K562 (cell line): ENCODE data around the gene SOS1. TPM values are rescaled to one million over a fixed set of nuclear protein-coding genes. Genes with fewer than 3 reads are reported as not detected.

Experiments
- BMI1 ChIP-seq: fragments of 150-350 bp; IDR thresholded peaks from 2 replicates; pipeline ENCODE4 v1.6.1; 2014; ENCODE audit warnings: low read length
- NCOA2 ChIP-seq, 2 experiments: fragments of 450-650 bp; IDR thresholded peaks; 2 replicates each; pipeline ENCODE4 v1.6.1; 2018; ENCODE audit warnings: mild to moderate bottlenecking in 2 of 2, moderate library complexity in 1 of 2; ENCODE audit not compliant: partially characterized antibody in 2 of 2
- NFE2 ChIP-seq: IDR thresholded peaks from 2 replicates; pipeline ENCODE4 v1.6.1; 2014; ENCODE audit warnings: antibody characterized with exemption, low read depth
- NR4A1 ChIP-seq, 2 experiments: fragments of 250-450 bp in 1 of 2; fragments of 450-650 bp in 1 of 2; sonication (Bioruptor Pico) in 1 of 2; IDR thresholded peaks; 2 replicates each; pipeline versions ENCODE4 v1.4.0 to v1.6.1; 2016 to 2020; ENCODE audit warnings: mild to moderate bottlenecking in 2 of 2, missing compliant biosample characterization in 1 of 2, missing genetic modification characterization in 1 of 2, moderate library complexity in 1 of 2
- YBX1 ChIP-seq: fragments of 450-650 bp; IDR thresholded peaks from 2 replicates; pipeline ENCODE4 v1.7.1; 2016; ENCODE audit warnings: mild to moderate bottlenecking
- polyA plus RNA-seq, 8 experiments: library from polyadenylated mRNA; depleted of rRNA in 4 of 8; stranded (reverse) in 5 of 8; unstranded in 3 of 8; fragments of >200 nt; fragmentation: Nextera tagmentation in 2 of 8; fragmentation: Illumina TruSeq in 1 of 8; extraction: Ambion mirVana in 2 of 8; extraction: Trizol in 1 of 8; gene quantifications; 2 replicates each; pipeline versions ENCODE4 v1.2.1 to v1.2.3, GENCODE V29; 2011 to 2014; ENCODE audit warnings: inconsistent platforms in 1 of 8, missing spikeins in 1 of 8
- total RNA-seq, 7 experiments: library from RNA; depleted of rRNA in 6 of 7; stranded (reverse); fragments of >200 nt in 6 of 7; fragmentation: Illumina TruSeq in 2 of 7; extraction: Trizol in 2 of 7; gene quantifications; 2 replicates each; pipeline versions ENCODE4 v1.2.1 to v1.2.3, GENCODE V29; 2011 to 2021; ENCODE audit warnings: low replicate concordance in 1 of 7
- TF ChIP-seq, protein P1 (sequence below): fragments of 450-650 bp; IDR thresholded peaks from 2 replicates; pipeline ENCODE4 v1.6.1; 2014; ENCODE audit warnings: low read depth, mild to moderate bottlenecking, moderate library complexity, borderline replicate concordance
- TF ChIP-seq, protein P2 (sequence below): sonication (generic); formaldehyde crosslinking; IDR thresholded peaks from 2 replicates; pipeline ENCODE4 v1.8.1; 2023; ENCODE audit warnings: mild to moderate bottlenecking, missing genetic modification reagents, moderate library complexity
- TF ChIP-seq, protein P3 (sequence below): fragments of 250-450 bp; sonication (Bioruptor Pico); IDR thresholded peaks from 2 replicates; pipeline ENCODE4 v1.8.0; 2021; ENCODE audit warnings: borderline replicate concordance, mild to moderate bottlenecking, moderate library complexity; ENCODE audit not compliant: poor library complexity, severe bottlenecking
- TF ChIP-seq, protein P4 (sequence below), 2 experiments: fragments of 450-650 bp in 1 of 2; IDR thresholded peaks; 2 replicates each; pipeline ENCODE4 v1.6.1; 2011 to 2017; ENCODE audit warnings: low read depth in 2 of 2, antibody characterized with exemption in 1 of 2, borderline replicate concordance in 1 of 2, low read length in 1 of 2, mild to moderate bottlenecking in 1 of 2, mixed read lengths in 1 of 2; ENCODE audit not compliant: control insufficient read depth in 1 of 2
- TF ChIP-seq, protein P5 (sequence below): fragments of 450-650 bp; IDR thresholded peaks from 2 replicates; pipeline ENCODE4 v1.6.1; 2016; ENCODE audit warnings: low read depth

Gene SOS1
- total and polyA plus RNA-seq, 9 of the 15 experiments (the other 6 are each of a cell fraction or from before 2014, with no cell fraction given), result 2.5 to 27.1 (median 16.3) TPM

DNA sequence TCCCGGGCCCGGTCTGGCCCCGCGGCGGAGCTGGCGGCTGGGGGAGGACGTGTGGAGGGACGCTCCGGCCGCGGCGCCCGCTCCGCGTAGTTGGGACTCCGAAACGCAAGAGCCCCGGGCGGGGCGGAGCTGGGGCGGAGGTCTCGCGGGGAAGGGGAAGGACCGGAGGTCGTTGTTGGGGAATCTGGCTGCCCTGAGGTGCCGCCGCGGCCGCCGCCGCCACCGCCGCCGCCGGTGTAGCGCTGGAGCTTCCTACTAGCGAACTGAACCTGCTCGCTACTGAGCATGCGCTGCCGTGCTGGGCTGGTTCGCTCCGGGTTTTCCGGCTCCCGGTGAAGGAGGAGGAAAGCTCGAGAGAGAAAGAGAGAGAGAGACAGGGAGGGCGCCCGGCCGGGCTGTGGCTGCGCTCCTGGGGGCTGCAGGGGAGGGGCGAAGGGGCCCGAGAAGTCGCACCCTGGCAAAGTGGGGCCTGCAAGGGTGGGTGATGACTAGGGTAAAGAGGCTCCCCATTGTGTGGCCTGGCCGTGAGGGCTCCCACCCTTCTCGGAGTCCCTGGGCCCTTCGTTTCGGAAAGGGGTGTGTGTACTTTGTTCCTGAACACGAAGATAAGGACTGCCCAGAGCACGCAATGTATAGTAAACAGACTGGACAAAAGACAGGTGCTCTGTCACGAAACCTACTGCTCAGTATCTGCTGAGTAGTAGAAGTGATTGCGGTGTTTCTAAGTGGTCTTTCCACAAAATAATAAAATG lies at the start of gene SOS1 (continued):
- TF ChIP-seq, protein P1, sequence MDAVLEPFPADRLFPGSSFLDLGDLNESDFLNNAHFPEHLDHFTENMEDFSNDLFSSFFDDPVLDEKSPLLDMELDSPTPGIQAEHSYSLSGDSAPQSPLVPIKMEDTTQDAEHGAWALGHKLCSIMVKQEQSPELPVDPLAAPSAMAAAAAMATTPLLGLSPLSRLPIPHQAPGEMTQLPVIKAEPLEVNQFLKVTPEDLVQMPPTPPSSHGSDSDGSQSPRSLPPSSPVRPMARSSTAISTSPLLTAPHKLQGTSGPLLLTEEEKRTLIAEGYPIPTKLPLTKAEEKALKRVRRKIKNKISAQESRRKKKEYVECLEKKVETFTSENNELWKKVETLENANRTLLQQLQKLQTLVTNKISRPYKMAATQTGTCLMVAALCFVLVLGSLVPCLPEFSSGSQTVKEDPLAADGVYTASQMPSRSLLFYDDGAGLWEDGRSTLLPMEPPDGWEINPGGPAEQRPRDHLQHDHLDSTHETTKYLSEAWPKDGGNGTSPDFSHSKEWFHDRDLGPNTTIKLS, result no peak
- no peak for TF ChIP-seq NR4A1 (CRISPR knock-in tag; IDR thresholded peaks at IDR 0.05)
- peak; percentile 48; the same call in 1 of the 2 replicates for TF ChIP-seq NR4A1 (tag; IDR thresholded peaks at IDR 0.05)
- no peak for TF ChIP-seq NCOA2 (IDR thresholded peaks at IDR 0.05; ENCODE audit: partially characterized antibody in 2 of 2)
- TF ChIP-seq, protein P2, sequence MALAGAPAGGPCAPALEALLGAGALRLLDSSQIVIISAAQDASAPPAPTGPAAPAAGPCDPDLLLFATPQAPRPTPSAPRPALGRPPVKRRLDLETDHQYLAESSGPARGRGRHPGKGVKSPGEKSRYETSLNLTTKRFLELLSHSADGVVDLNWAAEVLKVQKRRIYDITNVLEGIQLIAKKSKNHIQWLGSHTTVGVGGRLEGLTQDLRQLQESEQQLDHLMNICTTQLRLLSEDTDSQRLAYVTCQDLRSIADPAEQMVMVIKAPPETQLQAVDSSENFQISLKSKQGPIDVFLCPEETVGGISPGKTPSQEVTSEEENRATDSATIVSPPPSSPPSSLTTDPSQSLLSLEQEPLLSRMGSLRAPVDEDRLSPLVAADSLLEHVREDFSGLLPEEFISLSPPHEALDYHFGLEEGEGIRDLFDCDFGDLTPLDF (CRISPR knock-in tag), result no peak
- TF ChIP-seq, protein P3, sequence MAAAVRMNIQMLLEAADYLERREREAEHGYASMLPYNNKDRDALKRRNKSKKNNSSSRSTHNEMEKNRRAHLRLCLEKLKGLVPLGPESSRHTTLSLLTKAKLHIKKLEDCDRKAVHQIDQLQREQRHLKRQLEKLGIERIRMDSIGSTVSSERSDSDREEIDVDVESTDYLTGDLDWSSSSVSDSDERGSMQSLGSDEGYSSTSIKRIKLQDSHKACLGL, result no peak
- TF ChIP-seq BMI1, result no peak
- TF ChIP-seq, protein P4, sequence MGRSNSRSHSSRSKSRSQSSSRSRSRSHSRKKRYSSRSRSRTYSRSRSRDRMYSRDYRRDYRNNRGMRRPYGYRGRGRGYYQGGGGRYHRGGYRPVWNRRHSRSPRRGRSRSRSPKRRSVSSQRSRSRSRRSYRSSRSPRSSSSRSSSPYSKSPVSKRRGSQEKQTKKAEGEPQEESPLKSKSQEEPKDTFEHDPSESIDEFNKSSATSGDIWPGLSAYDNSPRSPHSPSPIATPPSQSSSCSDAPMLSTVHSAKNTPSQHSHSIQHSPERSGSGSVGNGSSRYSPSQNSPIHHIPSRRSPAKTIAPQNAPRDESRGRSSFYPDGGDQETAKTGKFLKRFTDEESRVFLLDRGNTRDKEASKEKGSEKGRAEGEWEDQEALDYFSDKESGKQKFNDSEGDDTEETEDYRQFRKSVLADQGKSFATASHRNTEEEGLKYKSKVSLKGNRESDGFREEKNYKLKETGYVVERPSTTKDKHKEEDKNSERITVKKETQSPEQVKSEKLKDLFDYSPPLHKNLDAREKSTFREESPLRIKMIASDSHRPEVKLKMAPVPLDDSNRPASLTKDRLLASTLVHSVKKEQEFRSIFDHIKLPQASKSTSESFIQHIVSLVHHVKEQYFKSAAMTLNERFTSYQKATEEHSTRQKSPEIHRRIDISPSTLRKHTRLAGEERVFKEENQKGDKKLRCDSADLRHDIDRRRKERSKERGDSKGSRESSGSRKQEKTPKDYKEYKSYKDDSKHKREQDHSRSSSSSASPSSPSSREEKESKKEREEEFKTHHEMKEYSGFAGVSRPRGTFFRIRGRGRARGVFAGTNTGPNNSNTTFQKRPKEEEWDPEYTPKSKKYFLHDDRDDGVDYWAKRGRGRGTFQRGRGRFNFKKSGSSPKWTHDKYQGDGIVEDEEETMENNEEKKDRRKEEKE (IDR thresholded peaks at IDR 0.05; ENCODE audit: borderline replicate concordance in 1 of 2, control insufficient read depth in 1 of 2, low read depth in 2 of 2, low read length in 1 of 2), result no peak
- TF ChIP-seq YBX1, result no peak
- TF ChIP-seq, protein P5, sequence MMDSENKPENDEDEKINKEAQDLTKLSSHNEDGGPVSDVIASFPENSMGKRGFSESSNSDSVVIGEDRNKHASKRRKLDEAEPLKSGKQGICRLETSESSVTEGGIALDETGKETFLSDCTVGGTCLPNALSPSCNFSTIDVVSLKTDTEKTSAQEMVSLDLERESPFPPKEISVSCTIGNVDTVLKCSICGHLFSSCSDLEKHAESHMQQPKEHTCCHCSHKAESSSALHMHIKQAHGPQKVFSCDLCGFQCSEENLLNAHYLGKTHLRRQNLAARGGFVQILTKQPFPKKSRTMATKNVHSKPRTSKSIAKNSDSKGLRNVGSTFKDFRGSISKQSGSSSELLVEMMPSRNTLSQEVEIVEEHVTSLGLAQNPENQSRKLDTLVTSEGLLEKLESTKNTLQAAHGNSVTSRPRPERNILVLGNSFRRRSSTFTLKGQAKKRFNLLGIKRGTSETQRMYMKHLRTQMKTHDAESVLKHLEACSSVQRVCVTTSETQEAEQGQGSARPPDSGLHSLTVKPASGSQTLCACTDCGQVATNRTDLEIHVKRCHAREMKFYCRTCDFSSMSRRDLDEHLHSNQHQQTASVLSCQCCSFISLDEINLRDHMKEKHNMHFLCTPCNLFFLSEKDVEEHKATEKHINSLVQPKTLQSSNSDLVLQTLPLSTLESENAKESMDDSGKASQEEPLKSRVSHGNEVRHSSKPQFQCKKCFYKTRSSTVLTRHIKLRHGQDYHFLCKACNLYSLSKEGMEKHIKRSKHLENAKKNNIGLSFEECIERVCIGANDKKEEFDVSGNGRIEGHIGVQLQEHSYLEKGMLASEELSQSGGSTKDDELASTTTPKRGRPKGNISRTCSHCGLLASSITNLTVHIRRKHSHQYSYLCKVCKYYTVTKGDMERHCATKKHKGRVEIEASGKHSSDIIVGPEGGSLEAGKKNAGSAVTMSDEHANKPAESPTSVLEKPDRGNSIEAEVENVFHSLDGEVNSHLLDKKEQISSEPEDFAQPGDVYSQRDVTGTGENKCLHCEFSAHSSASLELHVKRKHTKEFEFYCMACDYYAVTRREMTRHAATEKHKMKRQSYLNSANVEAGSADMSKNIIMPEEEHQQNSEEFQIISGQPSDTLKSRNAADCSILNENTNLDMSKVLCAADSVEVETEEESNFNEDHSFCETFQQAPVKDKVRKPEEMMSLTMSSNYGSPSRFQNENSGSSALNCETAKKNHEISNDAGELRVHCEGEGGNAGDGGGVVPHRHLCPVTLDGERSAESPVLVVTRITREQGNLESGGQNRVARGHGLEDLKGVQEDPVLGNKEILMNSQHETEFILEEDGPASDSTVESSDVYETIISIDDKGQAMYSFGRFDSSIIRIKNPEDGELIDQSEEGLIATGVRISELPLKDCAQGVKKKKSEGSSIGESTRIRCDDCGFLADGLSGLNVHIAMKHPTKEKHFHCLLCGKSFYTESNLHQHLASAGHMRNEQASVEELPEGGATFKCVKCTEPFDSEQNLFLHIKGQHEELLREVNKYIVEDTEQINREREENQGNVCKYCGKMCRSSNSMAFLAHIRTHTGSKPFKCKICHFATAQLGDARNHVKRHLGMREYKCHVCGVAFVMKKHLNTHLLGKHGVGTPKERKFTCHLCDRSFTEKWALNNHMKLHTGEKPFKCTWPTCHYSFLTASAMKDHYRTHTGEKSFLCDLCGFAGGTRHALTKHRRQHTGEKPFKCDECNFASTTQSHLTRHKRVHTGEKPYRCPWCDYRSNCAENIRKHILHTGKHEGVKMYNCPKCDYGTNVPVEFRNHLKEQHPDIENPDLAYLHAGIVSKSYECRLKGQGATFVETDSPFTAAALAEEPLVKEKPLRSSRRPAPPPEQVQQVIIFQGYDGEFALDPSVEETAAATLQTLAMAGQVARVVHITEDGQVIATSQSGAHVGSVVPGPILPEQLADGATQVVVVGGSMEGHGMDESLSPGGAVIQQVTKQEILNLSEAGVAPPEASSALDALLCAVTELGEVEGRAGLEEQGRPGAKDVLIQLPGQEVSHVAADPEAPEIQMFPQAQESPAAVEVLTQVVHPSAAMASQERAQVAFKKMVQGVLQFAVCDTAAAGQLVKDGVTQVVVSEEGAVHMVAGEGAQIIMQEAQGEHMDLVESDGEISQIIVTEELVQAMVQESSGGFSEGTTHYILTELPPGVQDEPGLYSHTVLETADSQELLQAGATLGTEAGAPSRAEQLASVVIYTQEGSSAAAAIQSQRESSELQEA, result no peak
- TF ChIP-seq NFE2, result no peak
